ENCODE results near the gene CBFB. TPM values are rescaled to one million over a fixed set of nuclear protein-coding genes. Genes with fewer than 3 reads are reported as not detected.

The CBFB gene
- total RNA-seq, 1 experiment from 2014 or later: 76.3 TPM

- TF ChIP-seq, protein P1, sequence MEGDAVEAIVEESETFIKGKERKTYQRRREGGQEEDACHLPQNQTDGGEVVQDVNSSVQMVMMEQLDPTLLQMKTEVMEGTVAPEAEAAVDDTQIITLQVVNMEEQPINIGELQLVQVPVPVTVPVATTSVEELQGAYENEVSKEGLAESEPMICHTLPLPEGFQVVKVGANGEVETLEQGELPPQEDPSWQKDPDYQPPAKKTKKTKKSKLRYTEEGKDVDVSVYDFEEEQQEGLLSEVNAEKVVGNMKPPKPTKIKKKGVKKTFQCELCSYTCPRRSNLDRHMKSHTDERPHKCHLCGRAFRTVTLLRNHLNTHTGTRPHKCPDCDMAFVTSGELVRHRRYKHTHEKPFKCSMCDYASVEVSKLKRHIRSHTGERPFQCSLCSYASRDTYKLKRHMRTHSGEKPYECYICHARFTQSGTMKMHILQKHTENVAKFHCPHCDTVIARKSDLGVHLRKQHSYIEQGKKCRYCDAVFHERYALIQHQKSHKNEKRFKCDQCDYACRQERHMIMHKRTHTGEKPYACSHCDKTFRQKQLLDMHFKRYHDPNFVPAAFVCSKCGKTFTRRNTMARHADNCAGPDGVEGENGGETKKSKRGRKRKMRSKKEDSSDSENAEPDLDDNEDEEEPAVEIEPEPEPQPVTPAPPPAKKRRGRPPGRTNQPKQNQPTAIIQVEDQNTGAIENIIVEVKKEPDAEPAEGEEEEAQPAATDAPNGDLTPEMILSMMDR (conservative IDR thresholded peaks at IDR 0.05): no peak
- H3K27ac ChIP-seq (ENCODE audit: insufficient read length, low read depth, low read length): no peak overlapping the region
- H3K4me2 ChIP-seq (ENCODE audit: insufficient read depth, insufficient read length, low read length): no peak overlapping the region
- H3K79me2 ChIP-seq (ENCODE audit: insufficient read depth, low read length): peaks cover 4% of the 10 kb centered on the region; the same call in 1 of the 2 replicates
- no peaks in the 10 kb centered on the region for H3K27me3 Mint-ChIP-seq (ENCODE audit: low read depth)
- no peak overlapping the region for H4K91ac ChIP-seq (ENCODE audit: insufficient read length, low read depth, low read length)
- no peak overlapping the region for H3K4me3 Mint-ChIP-seq
- no peak overlapping the region for H3K27ac Mint-ChIP-seq
- H3K9ac ChIP-seq (ENCODE audit: extremely low read depth, insufficient read length, low read length): no peak overlapping the region
- no peak overlapping the region for H4K8ac ChIP-seq (replicated peaks; ENCODE audit: insufficient read length, low read depth, low read length)
- no peaks in the 10 kb centered on the region for H3K4me1 ChIP-seq (ENCODE audit: insufficient read depth, low read length)
- H2BK120ac ChIP-seq (ENCODE audit: low read depth, low read length, poor library complexity, severe bottlenecking): no peak overlapping the region
- H3T11ph ChIP-seq (ENCODE audit: low read length): no peak overlapping the region
- no peak overlapping the region for H3K18ac ChIP-seq (ENCODE audit: insufficient read length, low read depth, low read length)
- no peaks in the 10 kb centered on the region for H4K20me1 ChIP-seq (ENCODE audit: control insufficient read depth, insufficient read depth, insufficient read length)
- peaks cover 15 to 17% of the 10 kb centered on the region in 2 experiments for H3K4me1 Mint-ChIP-seq
- no peak overlapping the region for H3K4ac ChIP-seq (ENCODE audit: low read depth, low read length)
- no peak overlapping the region for H4K5ac ChIP-seq (ENCODE audit: insufficient read length, low read depth, low read length)
- peaks cover 0 to 43% (median 35%) of the 10 kb centered on the region in 3 experiments; a peak in 5 of 7 replicates for H3K36me3 Mint-ChIP-seq (ENCODE audit: insufficient read depth in 1 of 3, low read depth in 3 of 3)
- no peaks in the 10 kb centered on the region for H3K9me3 Mint-ChIP-seq
- no peak overlapping the region for H3K14ac ChIP-seq (ENCODE audit: insufficient read depth, low read length)
- no peak overlapping the region for H2AFZ ChIP-seq (ENCODE audit: low read length)
- H2BK15ac ChIP-seq (ENCODE audit: low read depth, low read length): no peak overlapping the region
- H2BK5ac ChIP-seq (ENCODE audit: insufficient read length, low read length): no peak overlapping the region
- H3K23ac ChIP-seq (ENCODE audit: insufficient read length, low read depth, low read length): no peak overlapping the region
- H2AK5ac ChIP-seq (ENCODE audit: insufficient read length, low read length): no peak overlapping the region
- H2BK20ac ChIP-seq (ENCODE audit: low read depth, low read length, poor library complexity, severe bottlenecking): no peak overlapping the region
- H3K79me1 ChIP-seq (ENCODE audit: insufficient read depth, low read depth, low read length, poor library complexity, severe bottlenecking): peaks cover 4% of the 10 kb centered on the region
- no peaks in the 10 kb centered on the region for H3K27me3 ChIP-seq (ENCODE audit: insufficient read depth, low read length)
- no CpG with 5 or more reads among the region's 4 CpGs for WGBS (ENCODE audit: extremely low coverage, insufficient read length, low lambda C conversion rate)
- no peaks in the 10 kb centered on the region for H3K9me3 ChIP-seq (ENCODE audit: control insufficient read depth, low read depth, low read length)
- H3K23me2 ChIP-seq (ENCODE audit: insufficient read length, low read depth, low read length, poor library complexity, severe bottlenecking): peaks cover 5% of the 10 kb centered on the region
- no peak overlapping the region for H2BK12ac ChIP-seq (ENCODE audit: insufficient read length, low read depth, low read length)
- DNase-seq: no peak
- no peak overlapping the region for H3K56ac ChIP-seq (ENCODE audit: insufficient read length, low read depth, low read length)
Measured at GRCh38 chr16:67034487-67034886, 5.5 kb downstream of the CBFB start.
